ENCODE data around the gene MTSS2. TPM values are rescaled to one million over a fixed set of nuclear protein-coding genes. Genes with fewer than 3 reads are reported as not detected.

Gene MTSS2
- polyA plus RNA-seq, 1 of the 3 experiments (the other 2 are of a cell fraction), result 54.1 TPM

- WGBS (ENCODE audit: low lambda C conversion rate), result 29% methylated on average over 7 of the region's 7 CpGs
- H2AFZ ChIP-seq (ENCODE audit: low read depth), result peak overlapping the region; percentile 73; the same call in 1 of the 2 replicates
Observed at GRCh38 chr16:70706948-70707465, 21.2 kb upstream of the MTSS2 start.

More at GRCh38 chr16:70706948-70707465, 21.2 kb upstream of the MTSS2 start:
- DNase-seq, result no peak
- no peaks in the 10 kb centered on the region for H4K20me1 ChIP-seq (ENCODE audit: insufficient read depth)
- no peaks in the 10 kb centered on the region for H3K79me2 ChIP-seq (ENCODE audit: insufficient read depth)
- H3K9me3 ChIP-seq, result no peaks in the 10 kb centered on the region
- H3K9me2 ChIP-seq, result no peaks in the 10 kb centered on the region
- no peak for TF ChIP-seq TAF1 (IDR thresholded peaks at IDR 0.05; ENCODE audit: borderline replicate concordance, low read depth, low read length)
- TF ChIP-seq FOSL2 (IDR thresholded peaks at IDR 0.05; ENCODE audit: borderline replicate concordance, low read depth), result peak; percentile 66; the same call in 1 of the 2 replicates
- peak; percentile 52; the same call in 1 of the 2 replicates for TF ChIP-seq ELF1 (IDR thresholded peaks at IDR 0.05)
- peak; percentile 48; the same call in 1 of the 2 replicates for TF ChIP-seq NFIC (IDR thresholded peaks at IDR 0.05; ENCODE audit: borderline replicate concordance)
- TF ChIP-seq RCOR1 (IDR thresholded peaks at IDR 0.05; ENCODE audit: low read length), result no peak
- no peak for TF ChIP-seq USF1 (IDR thresholded peaks at IDR 0.05; ENCODE audit: borderline replicate concordance, low read depth)
- TF ChIP-seq FOXM1 (IDR thresholded peaks at IDR 0.05; ENCODE audit: low read depth), result peak; percentile 40; the same call in 1 of the 2 replicates
- TF ChIP-seq MXI1 (IDR thresholded peaks at IDR 0.05; ENCODE audit: low read depth, low read length), result no peak
- TF ChIP-seq PBX3 (IDR thresholded peaks at IDR 0.05), result peak; percentile 76
- TF ChIP-seq JUND (IDR thresholded peaks at IDR 0.05), result peak; percentile 89; the same call in 1 of the 2 replicates
- 0 out of 2 replicates have a peak, but pooled peaks have one; percentile 27 for TF ChIP-seq RXRA (IDR thresholded peaks at IDR 0.05; ENCODE audit: borderline replicate concordance, low read depth)
- peak; percentile 49 to 77; a peak in 3 of 4 replicates for TF ChIP-seq EP300 (IDR thresholded peaks at IDR 0.05; ENCODE audit: borderline replicate concordance in 1 of 2, low read depth in 1 of 2, low read length in 1 of 2)
- TF ChIP-seq CTCF (IDR thresholded peaks at IDR 0.05), result no peak
- TF ChIP-seq TCF12 (IDR thresholded peaks at IDR 0.05), result peak; percentile 76
- TF ChIP-seq GABPA (IDR thresholded peaks at IDR 0.05; ENCODE audit: low read depth), result peak; percentile 35
- TF ChIP-seq TEAD4 (IDR thresholded peaks at IDR 0.05; ENCODE audit: borderline replicate concordance, insufficient read depth), result peak; percentile 31; the same call in 1 of the 2 replicates
- no peak for TF ChIP-seq RFX5 (IDR thresholded peaks at IDR 0.05; ENCODE audit: low read length)
- POLR2A ChIA-PET, result no interaction called here
- H3K9ac ChIP-seq, result peak overlapping the region; percentile 61
- H3K27me3 ChIP-seq (ENCODE audit: insufficient read depth), result no peaks in the 10 kb centered on the region
- no peaks in the 10 kb centered on the region for H3K36me3 ChIP-seq (replicated peaks in 1 of 2; ENCODE audit: control insufficient read depth in 1 of 2, insufficient read depth in 2 of 2, low read length in 1 of 2)
- H3K4me3 ChIP-seq (ENCODE audit: low read depth in 2 of 2, low read length in 1 of 2), result peak overlapping the region in 1 of 2 experiments; percentile 21; a peak in 1 of 4 replicates
- CTCF ChIA-PET, result interaction anchor here (1.1 to 1.9 kb wide), 3 partner anchors 7 to 64 kb away, joined by 3 to 7 read pairs (median 6); no protein-coding TSS in a partner anchor
- peaks cover 49 to 79% of the 10 kb centered on the region in 2 experiments; a peak in 3 of 4 replicates for H3K4me1 ChIP-seq (ENCODE audit: control insufficient read depth in 1 of 2, insufficient read depth in 2 of 2, low read depth in 1 of 2, low read length in 1 of 2)
- H3K4me2 ChIP-seq, result peak overlapping the region; percentile 77
- peaks cover 35% of the 10 kb centered on the region for H3F3A ChIP-seq (replicated peaks; ENCODE audit: insufficient read depth)
- peak overlapping the region; percentile 56 to 96 for H3K27ac ChIP-seq (ENCODE audit: low read depth in 2 of 2, low read length in 1 of 2)
